HG02885 (cell line): ENCODE measurements around the gene CD99.

Experiments used
- ATAC-seq: cut with Tn5 transposase; IDR thresholded peaks from one replicate; pipeline ENCODE4 v1.9.1; 2021; ENCODE audit warnings: mild to moderate bottlenecking; ENCODE audit not compliant: unreplicated experiment, poor library complexity

The CD99 gene

GRCh38 chrX:2697306-2697705 lies 6.2 kb downstream of the CD99 start:
- peak; percentile 2 for ATAC-seq

- ATAC-seq = peak; percentile 32
Observed at GRCh38 chrX:2697741-2698299, 6.7 kb downstream of the CD99 start.

- no peak for ATAC-seq
Observed at GRCh38 chrX:2698604-2699003, 7.5 kb downstream of the CD99 start.

GRCh38 chrX:2699959-2700358 lies 8.9 kb downstream of the CD99 start:
- ATAC-seq = no peak

GRCh38 chrX:2700405-2701320 lies 9.6 kb downstream of the CD99 start:
- no peak for ATAC-seq

GRCh38 chrX:2701600-2701999 lies 10.5 kb downstream of the CD99 start:
- ATAC-seq = peak; percentile 22

- ATAC-seq = no peak
Observed at GRCh38 chrX:2703991-2704369, 12.9 kb downstream of the CD99 start.

GRCh38 chrX:2705046-2705832 lies 14.1 kb downstream of the CD99 start:
- ATAC-seq = no peak

GRCh38 chrX:2707334-2707760 lies 16.3 kb downstream of the CD99 start:
- ATAC-seq = peak; percentile 87

- ATAC-seq = no peak
Observed at GRCh38 chrX:2708021-2708420, 16.9 kb downstream of the CD99 start.

GRCh38 chrX:2708592-2709188 lies 17.6 kb downstream of the CD99 start:
- ATAC-seq = no peak

- ATAC-seq = no peak
Observed at GRCh38 chrX:2709556-2709955, 18.5 kb downstream of the CD99 start.

GRCh38 chrX:2710041-2710840 lies 19.1 kb downstream of the CD99 start:
- no peak for ATAC-seq

GRCh38 chrX:2711441-2711840 lies 20.3 kb downstream of the CD99 start:
- ATAC-seq = no peak

GRCh38 chrX:2712428-2712827 lies 21.3 kb downstream of the CD99 start:
- no peak for ATAC-seq

GRCh38 chrX:2712890-2713840 lies 22.1 kb downstream of the CD99 start:
- no peak for ATAC-seq

GRCh38 chrX:2714551-2714950 lies 23.5 kb downstream of the CD99 start:
- ATAC-seq = no peak

GRCh38 chrX:2715066-2715600 lies 24.0 kb downstream of the CD99 start:
- no peak for ATAC-seq

- no peak for ATAC-seq
Observed at GRCh38 chrX:2717312-2717711, 26.2 kb downstream of the CD99 start.
